WTC11 (cell line): ENCODE results near the gene ST8SIA6. TPM values are rescaled to one million over a fixed set of nuclear protein-coding genes. Genes with fewer than 3 reads are reported as not detected.

Experiments
- ATAC-seq: fragments of 200-7000 bp; cut with Tn5 transposase; 2 replicates; pipeline ENCODE4 v1.10.0; 2021; ENCODE audit warnings: mild to moderate bottlenecking, moderate library complexity
- CTCF ChIA-PET: fragments of 300-600 bp; sonication (Branson Sonifier 250); formaldehyde crosslinking; loops from one replicate; lab custom pipeline; 2021; ENCODE audit warnings: antibody characterized with exemption; lab: Charles Lee
- POLR2A ChIA-PET: fragments of 350-600 bp; sonication (Branson Sonifier 250); formaldehyde crosslinking; loops from one replicate; lab custom pipeline; 2021; ENCODE audit warnings: antibody characterized with exemption; lab: Charles Lee
- DNase-seq: peaks from one replicate; pipeline ENCODE4 v3.0.0; 2021; ENCODE audit warnings: low spot score
- H3K27ac Mint-ChIP-seq: 2 replicates; pipeline ENCODE4 v1.8.0; 2021; ENCODE audit warnings: mixed read lengths
- H3K27me3 Mint-ChIP-seq: 2 replicates; pipeline ENCODE4 v1.8.0; 2021; ENCODE audit warnings: low read depth, mild to moderate bottlenecking, moderate library complexity, mixed read lengths
- H3K36me3 Mint-ChIP-seq: 2 replicates; pipeline ENCODE4 v1.8.0; 2021; ENCODE audit warnings: mixed read lengths
- H3K4me1 Mint-ChIP-seq: 2 replicates; pipeline ENCODE4 v1.8.0; 2022; ENCODE audit warnings: mixed read lengths
- H3K4me3 Mint-ChIP-seq: 2 replicates; pipeline ENCODE4 v1.8.0; 2021; ENCODE audit warnings: mild to moderate bottlenecking, moderate library complexity, mixed read lengths
- H3K9me3 Mint-ChIP-seq: 2 replicates; pipeline ENCODE4 v1.8.0; 2021; ENCODE audit warnings: mixed read lengths
- ARID4B ChIP-seq: sonication (generic); formaldehyde crosslinking; IDR thresholded peaks from 2 replicates; pipeline ENCODE4 v1.8.0; 2023; ENCODE audit warnings: missing genetic modification reagents, mild to moderate bottlenecking, borderline replicate concordance
- CREB1 ChIP-seq: sonication (generic); formaldehyde crosslinking; IDR thresholded peaks from 2 replicates; pipeline ENCODE4 v1.8.0; 2023; ENCODE audit warnings: mild to moderate bottlenecking, missing genetic modification reagents
- ERG ChIP-seq: fragments of 250-450 bp; sonication (Bioruptor Pico); IDR thresholded peaks from 2 replicates; pipeline ENCODE4 v1.8.0; 2021; ENCODE audit warnings: mild to moderate bottlenecking
- ETV6 ChIP-seq: sonication (generic); formaldehyde crosslinking; IDR thresholded peaks from 2 replicates; pipeline ENCODE4 v1.8.1; 2022; ENCODE audit warnings: mild to moderate bottlenecking, missing genetic modification reagents
- GABPB1 ChIP-seq: sonication (generic); formaldehyde crosslinking; IDR thresholded peaks from 2 replicates; pipeline ENCODE4 v1.8.1; 2023; ENCODE audit warnings: mild to moderate bottlenecking, missing genetic modification reagents
- GRHL2 ChIP-seq: fragments of 250-450 bp; sonication (Bioruptor Pico); IDR thresholded peaks from 2 replicates; pipeline ENCODE4 v1.8.0; 2022; ENCODE audit warnings: mild to moderate bottlenecking, moderate library complexity; ENCODE audit not compliant: insufficient replicate concordance, severe bottlenecking
- GTF2I ChIP-seq: fragments of 250-450 bp; sonication (Bioruptor Pico); conservative IDR thresholded peaks from 2 replicates; pipeline ENCODE4 v1.4.0; 2021; ENCODE audit warnings: mild to moderate bottlenecking
- IRF1 ChIP-seq: sonication (generic); formaldehyde crosslinking; IDR thresholded peaks from 2 replicates; pipeline ENCODE4 v1.8.0; 2023; ENCODE audit warnings: missing genetic modification reagents
- IRF2 ChIP-seq: sonication (generic); formaldehyde crosslinking; IDR thresholded peaks from 2 replicates; pipeline ENCODE4 v1.8.0; 2022; ENCODE audit warnings: low read depth, missing genetic modification reagents, borderline replicate concordance
- KAT7 ChIP-seq: sonication (generic); formaldehyde crosslinking; IDR thresholded peaks from 2 replicates; pipeline ENCODE4 v1.8.1; 2023; ENCODE audit warnings: missing genetic modification reagents, mild to moderate bottlenecking, borderline replicate concordance
- MYBL2 ChIP-seq: sonication (generic); formaldehyde crosslinking; IDR thresholded peaks from 2 replicates; pipeline ENCODE4 v1.8.1; 2023; ENCODE audit warnings: mild to moderate bottlenecking, moderate library complexity, missing genetic modification reagents
- OVOL2 ChIP-seq: fragments of 250-450 bp; sonication (Bioruptor Pico); IDR thresholded peaks from 2 replicates; pipeline ENCODE4 v1.9.0; 2021; ENCODE audit warnings: mild to moderate bottlenecking, borderline replicate concordance
- PREB ChIP-seq: sonication (generic); formaldehyde crosslinking; IDR thresholded peaks from 2 replicates; pipeline ENCODE4 v1.8.1; 2022; ENCODE audit warnings: mild to moderate bottlenecking, missing genetic modification reagents, moderate library complexity, borderline replicate concordance
- RELA ChIP-seq: sonication (generic); formaldehyde crosslinking; IDR thresholded peaks from 2 replicates; pipeline ENCODE4 v1.8.1; 2022; ENCODE audit warnings: missing genetic modification reagents, mild to moderate bottlenecking, borderline replicate concordance
- TCF7 ChIP-seq: sonication (generic); formaldehyde crosslinking; IDR thresholded peaks from 2 replicates; pipeline ENCODE4 v1.8.0; 2022; ENCODE audit warnings: mild to moderate bottlenecking, low read depth, missing genetic modification reagents, moderate library complexity
- TEAD1 ChIP-seq: sonication (generic); formaldehyde crosslinking; IDR thresholded peaks from 2 replicates; pipeline ENCODE4 v1.8.0; 2022; ENCODE audit warnings: mild to moderate bottlenecking, missing genetic modification reagents
- TP53 ChIP-seq: sonication (generic); formaldehyde crosslinking; IDR thresholded peaks from 2 replicates; pipeline ENCODE4 v1.8.1; 2023; ENCODE audit warnings: mild to moderate bottlenecking, missing genetic modification reagents
- ZMAT4 ChIP-seq: fragments of 250-450 bp; sonication (Bioruptor Pico); IDR thresholded peaks from 2 replicates; pipeline ENCODE4 v1.9.0; 2021; ENCODE audit warnings: mild to moderate bottlenecking
- ZNF232 ChIP-seq: sonication (generic); formaldehyde crosslinking; IDR thresholded peaks from 2 replicates; pipeline ENCODE4 v1.8.0; 2022; ENCODE audit warnings: mild to moderate bottlenecking, missing genetic modification reagents
- ZNF317 ChIP-seq: sonication (generic); formaldehyde crosslinking; IDR thresholded peaks from 2 replicates; pipeline ENCODE4 v1.8.1; 2023; ENCODE audit warnings: low read depth, mild to moderate bottlenecking, moderate library complexity, missing genetic modification reagents, borderline replicate concordance
- ZNF396 ChIP-seq: fragments of 250-450 bp; sonication (Bioruptor Pico); IDR thresholded peaks from 2 replicates; pipeline ENCODE4 v1.8.0; 2021; ENCODE audit warnings: mild to moderate bottlenecking, moderate library complexity, borderline replicate concordance
- ZNF416 ChIP-seq: fragments of 250-450 bp; sonication (Bioruptor Pico); IDR thresholded peaks from 2 replicates; pipeline ENCODE4 v1.9.0; 2021; ENCODE audit warnings: mild to moderate bottlenecking, inconsistent platforms
- ZNF423 ChIP-seq: fragments of 250-450 bp; sonication (Bioruptor Pico); IDR thresholded peaks from 2 replicates; pipeline ENCODE4 v2.1.2; 2022; ENCODE audit warnings: mild to moderate bottlenecking, moderate library complexity
- ZNF512 ChIP-seq: sonication (generic); formaldehyde crosslinking; IDR thresholded peaks from 2 replicates; pipeline ENCODE4 v1.8.1; 2022; ENCODE audit warnings: missing genetic modification reagents, borderline replicate concordance
- total RNA-seq: library from RNA; stranded (reverse); gene quantifications from 3 replicates; pipeline ENCODE4 v1.2.3, GENCODE V29; 2021
- TF ChIP-seq, protein P1 (sequence below): sonication (generic); formaldehyde crosslinking; IDR thresholded peaks from 2 replicates; pipeline ENCODE4 v1.8.1; 2022; ENCODE audit warnings: low read depth, mild to moderate bottlenecking, moderate library complexity, missing genetic modification reagents, borderline replicate concordance

Gene ST8SIA6
- total RNA-seq, 1 experiment from 2014 or later, result 3.5 TPM

DNA sequence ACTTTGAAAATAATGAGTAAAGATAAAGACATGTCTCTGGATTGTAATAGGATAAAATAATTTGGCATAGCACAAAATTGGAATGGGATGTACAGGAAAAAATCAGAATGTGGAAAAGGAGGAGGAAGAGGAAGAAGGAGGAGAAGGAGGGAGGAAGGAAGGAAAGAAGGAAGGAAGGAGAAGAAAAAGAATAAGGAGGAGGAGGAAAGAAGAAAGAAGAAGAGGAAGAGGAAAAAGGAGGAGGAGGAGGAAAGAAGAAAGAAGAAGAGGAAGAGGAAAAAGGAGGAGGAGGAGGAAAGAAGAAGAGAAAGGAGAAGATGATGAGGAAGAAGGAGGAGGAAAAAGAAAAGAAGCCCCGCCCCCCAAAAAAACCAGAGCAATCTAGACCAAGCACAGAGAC is 95.9 kb downstream of the ST8SIA6 start:
- no peak for ATAC-seq
- TF ChIP-seq, protein P1, sequence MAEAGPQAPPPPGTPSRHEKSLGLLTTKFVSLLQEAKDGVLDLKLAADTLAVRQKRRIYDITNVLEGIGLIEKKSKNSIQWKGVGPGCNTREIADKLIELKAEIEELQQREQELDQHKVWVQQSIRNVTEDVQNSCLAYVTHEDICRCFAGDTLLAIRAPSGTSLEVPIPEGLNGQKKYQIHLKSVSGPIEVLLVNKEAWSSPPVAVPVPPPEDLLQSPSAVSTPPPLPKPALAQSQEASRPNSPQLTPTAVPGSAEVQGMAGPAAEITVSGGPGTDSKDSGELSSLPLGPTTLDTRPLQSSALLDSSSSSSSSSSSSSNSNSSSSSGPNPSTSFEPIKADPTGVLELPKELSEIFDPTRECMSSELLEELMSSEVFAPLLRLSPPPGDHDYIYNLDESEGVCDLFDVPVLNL (CRISPR knock-in tag), result no peak
- no peak for TF ChIP-seq ZNF423 (CRISPR knock-in tag)
- TF ChIP-seq ARID4B (CRISPR knock-in tag), result no peak
- TF ChIP-seq TP53 (CRISPR knock-in tag), result no peak
- no peak for TF ChIP-seq ZMAT4 (CRISPR knock-in tag)
- no peak for TF ChIP-seq ZNF232 (CRISPR knock-in tag)
- no peak for TF ChIP-seq MYBL2 (CRISPR knock-in tag)
- no peak for TF ChIP-seq KAT7 (CRISPR knock-in tag)
- no peak for TF ChIP-seq GTF2I (CRISPR knock-in tag)
- TF ChIP-seq RELA (CRISPR knock-in tag), result no peak
- TF ChIP-seq IRF2 (CRISPR knock-in tag), result no peak
- no peak for TF ChIP-seq OVOL2 (CRISPR knock-in tag)
- no peak for TF ChIP-seq ZNF416 (CRISPR knock-in tag)
- TF ChIP-seq ZNF317 (CRISPR knock-in tag), result no peak
- TF ChIP-seq TEAD1 (CRISPR knock-in tag), result no peak
- no peak for TF ChIP-seq ETV6
- Mint-ChIP-seq H3K4me1 (peaks cover 4% of the 10 kb centered on the region; the same call in 1 of the 2 replicates), H3K36me3 (no peaks in the 10 kb centered on the region), H3K9me3 (no peaks in the 10 kb centered on the region), H3K27me3 (peaks cover 2% of the 10 kb centered on the region; the same call in 1 of the 2 replicates), H3K27ac (no peak overlapping the region), H3K4me3 (no peak overlapping the region)
- ChIA-PET POLR2A (no interaction called here), CTCF (interaction anchor here (1.5 kb wide), 1 partner anchor 18 kb away, joined by 3 read pairs; no protein-coding TSS in a partner anchor)
- no peak for DNase-seq

DNA sequence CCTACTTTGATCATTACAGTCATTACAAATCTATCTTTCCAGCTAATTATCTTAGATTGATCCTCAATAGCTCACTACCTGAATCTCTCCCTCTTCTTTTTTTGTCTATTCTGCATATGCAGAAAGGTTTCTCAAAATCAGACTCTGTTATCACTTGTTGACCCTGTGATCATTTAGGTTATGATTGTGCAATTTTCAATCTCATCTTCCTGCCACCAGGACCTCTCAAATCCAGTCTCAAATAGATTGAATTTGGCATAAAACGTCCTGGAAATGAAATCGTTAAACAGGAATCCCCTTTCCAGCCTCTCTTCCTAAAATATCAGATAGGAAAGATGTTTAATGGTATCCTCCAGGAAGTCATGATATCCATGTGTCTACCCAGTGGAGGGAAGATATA is 96.6 kb downstream of the ST8SIA6 start:
- Mint-ChIP-seq H3K9me3 (no peaks in the 10 kb centered on the region), H3K27ac (no peak overlapping the region), H3K4me3 (no peak overlapping the region), H3K36me3 (no peaks in the 10 kb centered on the region), H3K4me1 (peaks cover 4% of the 10 kb centered on the region; the same call in 1 of the 2 replicates), H3K27me3 (peaks cover 2% of the 10 kb centered on the region; the same call in 1 of the 2 replicates)
- ATAC-seq (no peak), DNase-seq (no peak)
- CTCF ChIA-PET, result interaction anchor here (1.5 kb wide), 1 partner anchor 18 kb away, joined by 3 read pairs; no protein-coding TSS in a partner anchor
- POLR2A ChIA-PET, result no interaction called here
- TF ChIP-seq PREB (CRISPR knock-in tag) (no peak), GABPB1 (CRISPR knock-in tag) (no peak), RELA (CRISPR knock-in tag) (no peak), TCF7 (CRISPR knock-in tag) (no peak), IRF1 (CRISPR knock-in tag) (no peak), ZNF396 (CRISPR knock-in tag) (no peak), IRF2 (CRISPR knock-in tag) (no peak), OVOL2 (CRISPR knock-in tag) (no peak), ZNF512 (CRISPR knock-in tag) (no peak), CREB1 (CRISPR knock-in tag) (no peak), GTF2I (CRISPR knock-in tag) (no peak), MYBL2 (CRISPR knock-in tag) (no peak), GRHL2 (CRISPR knock-in tag) (no peak), ERG (CRISPR knock-in tag) (no peak)
